H9 (cell line): ENCODE data around the gene UGT2A1. TPM values are rescaled to one million over a fixed set of nuclear protein-coding genes. Genes with fewer than 3 reads are reported as not detected.

Experiments used
- DNase-seq: peaks from one replicate; pipeline ENCODE4 v3.0.0-alpha.2; 2017
- H2AFZ ChIP-seq: one replicate; pipeline ENCODE4 v1.6.1; 2013; ENCODE audit warnings: mild to moderate bottlenecking, low read length, control low read depth, moderate library complexity
- H2AK5ac ChIP-seq: 2 replicates; pipeline ENCODE4 v1.6.1; 2013; ENCODE audit warnings: low read length, control low read depth, mixed read lengths; ENCODE audit not compliant: insufficient read length
- H2BK120ac ChIP-seq: one replicate; pipeline ENCODE4 v1.6.1; 2013; ENCODE audit warnings: low read depth, mild to moderate bottlenecking, low read length, control low read depth, inconsistent platforms; ENCODE audit not compliant: poor library complexity, severe bottlenecking
- H2BK12ac ChIP-seq: 2 replicates; pipeline ENCODE4 v1.6.1; 2013; ENCODE audit warnings: low read length, control low read depth, mixed read lengths, low read depth; ENCODE audit not compliant: insufficient read length
- H2BK15ac ChIP-seq: 2 replicates; pipeline ENCODE4 v1.6.1; 2013; ENCODE audit warnings: low read depth, low read length, control low read depth
- H2BK20ac ChIP-seq: one replicate; pipeline ENCODE4 v1.6.1; 2013; ENCODE audit warnings: low read depth, mild to moderate bottlenecking, low read length, control low read depth, inconsistent platforms; ENCODE audit not compliant: poor library complexity, severe bottlenecking
- H2BK5ac ChIP-seq: 2 replicates; pipeline ENCODE4 v1.6.1; 2013; ENCODE audit warnings: low read length, control low read depth, mixed read lengths; ENCODE audit not compliant: insufficient read length
- H3K14ac ChIP-seq: 2 replicates; pipeline ENCODE4 v1.6.1; 2013; ENCODE audit warnings: low read length, control low read depth; ENCODE audit not compliant: insufficient read depth
- H3K18ac ChIP-seq: 2 replicates; pipeline ENCODE4 v1.6.1; 2013; ENCODE audit warnings: low read depth, mild to moderate bottlenecking, mixed read lengths, low read length, control low read depth; ENCODE audit not compliant: insufficient read length
- H3K23ac ChIP-seq: 2 replicates; pipeline ENCODE4 v1.6.1; 2013; ENCODE audit warnings: low read length, control low read depth, mixed read lengths, low read depth; ENCODE audit not compliant: insufficient read length
- H3K23me2 ChIP-seq: 2 replicates; pipeline ENCODE4 v1.6.1; 2013; ENCODE audit warnings: low read depth, mild to moderate bottlenecking, mixed read lengths, low read length, control low read depth; ENCODE audit not compliant: insufficient read length, poor library complexity, severe bottlenecking
- H3K27ac ChIP-seq: 2 replicates; pipeline ENCODE4 v1.5.1; 2013; ENCODE audit warnings: low read length, control low read depth, mixed read lengths, low read depth; ENCODE audit not compliant: insufficient read length
- H3K27me3 ChIP-seq: 2 replicates; pipeline ENCODE4 v1.6.1; 2013; ENCODE audit warnings: low read length, control low read depth, inconsistent platforms; ENCODE audit not compliant: insufficient read depth
- H3K4ac ChIP-seq: 2 replicates; pipeline ENCODE4 v1.6.1; 2013; ENCODE audit warnings: low read depth, mild to moderate bottlenecking, control low read depth, inconsistent platforms, low read length, moderate library complexity
- H3K4me1 ChIP-seq: 2 replicates; pipeline ENCODE4 v1.6.1; 2013; ENCODE audit warnings: low read length, control low read depth, inconsistent platforms; ENCODE audit not compliant: insufficient read depth
- H3K4me2 ChIP-seq: 2 replicates; pipeline ENCODE4 v1.6.1; 2013; ENCODE audit warnings: low read length, control low read depth, mixed read lengths; ENCODE audit not compliant: insufficient read length, insufficient read depth
- H3K56ac ChIP-seq: 2 replicates; pipeline ENCODE4 v1.6.1; 2013; ENCODE audit warnings: low read depth, mild to moderate bottlenecking, mixed read lengths, low read length, control low read depth; ENCODE audit not compliant: insufficient read length
- H3K79me1 ChIP-seq: 2 replicates; pipeline ENCODE4 v1.6.1; 2013; ENCODE audit warnings: low read depth, mild to moderate bottlenecking, moderate library complexity, low read length, control low read depth, inconsistent platforms; ENCODE audit not compliant: insufficient read depth, poor library complexity, severe bottlenecking
- H3K79me2 ChIP-seq: 2 replicates; pipeline ENCODE4 v1.6.1; 2013; ENCODE audit warnings: low read length, control low read depth, inconsistent platforms; ENCODE audit not compliant: insufficient read depth
- H3K9ac ChIP-seq: 2 replicates; pipeline ENCODE4 v1.6.1; 2013; ENCODE audit warnings: low read length, control low read depth, mixed read lengths; ENCODE audit not compliant: insufficient read length; ENCODE audit errors: extremely low read depth
- H3K9me3 ChIP-seq: one replicate; pipeline ENCODE4 v1.6.1; 2013; ENCODE audit warnings: low read depth, low read length, inconsistent platforms; ENCODE audit not compliant: control insufficient read depth
- H3T11ph ChIP-seq: one replicate; pipeline ENCODE4 v1.6.1; 2013; ENCODE audit warnings: mild to moderate bottlenecking, low read length, control low read depth, inconsistent platforms
- H4K20me1 ChIP-seq: one replicate; pipeline ENCODE4 v1.6.1; 2013; ENCODE audit not compliant: control insufficient read depth, insufficient read length, insufficient read depth
- H4K5ac ChIP-seq: 2 replicates; pipeline ENCODE4 v1.6.1; 2013; ENCODE audit warnings: low read depth, mild to moderate bottlenecking, mixed read lengths, low read length, control low read depth; ENCODE audit not compliant: insufficient read length
- H4K8ac ChIP-seq: replicated peaks from 2 replicates; pipeline ENCODE4 v1.6.1; 2013; ENCODE audit warnings: low read length, control low read depth, mixed read lengths, low read depth; ENCODE audit not compliant: insufficient read length
- H4K91ac ChIP-seq: 2 replicates; pipeline ENCODE4 v1.6.1; 2013; ENCODE audit warnings: low read depth, mild to moderate bottlenecking, moderate library complexity, mixed read lengths, low read length, control low read depth; ENCODE audit not compliant: insufficient read length
- H3K27ac Mint-ChIP-seq, 3 experiments: 2 replicates in 2 of 3; 3 replicates in 1 of 3; pipeline ENCODE4 v1.8.0; 2020 to 2021; ENCODE audit warnings: mixed read lengths in 3 of 3, mild to moderate bottlenecking in 1 of 3, moderate library complexity in 1 of 3
- H3K27me3 Mint-ChIP-seq: 2 replicates; pipeline ENCODE4 v1.8.0; 2021; ENCODE audit warnings: low read depth, mild to moderate bottlenecking, moderate library complexity, mixed read lengths
- H3K36me3 Mint-ChIP-seq, 3 experiments: 2 replicates in 2 of 3; 3 replicates in 1 of 3; pipeline ENCODE4 v1.8.0; 2020 to 2021; ENCODE audit warnings: low read depth in 3 of 3, mixed read lengths in 3 of 3; ENCODE audit not compliant: insufficient read depth in 1 of 3
- H3K4me1 Mint-ChIP-seq, 2 experiments: 2 replicates each; pipeline ENCODE4 v1.8.0; 2020; ENCODE audit warnings: mixed read lengths in 2 of 2
- H3K4me3 Mint-ChIP-seq, 2 experiments: 2 replicates in 1 of 2; 3 replicates in 1 of 2; pipeline ENCODE4 v1.8.0; 2020 to 2021; ENCODE audit warnings: mild to moderate bottlenecking in 2 of 2, mixed read lengths in 2 of 2, moderate library complexity in 1 of 2
- H3K9me3 Mint-ChIP-seq, 2 experiments: 2 replicates in 1 of 2; 3 replicates in 1 of 2; pipeline ENCODE4 v1.8.0; 2020; ENCODE audit warnings: mild to moderate bottlenecking in 2 of 2, mixed read lengths in 2 of 2, moderate library complexity in 1 of 2
- CTCF ChIP-seq: fragments of 200-600 bp; sonication (generic); conservative IDR thresholded peaks from 3 replicates; pipeline ENCODE4 v1.8.0; 2021; ENCODE audit warnings: antibody characterized with exemption, mild to moderate bottlenecking
- WGBS: extraction: QIAGEN DNeasy Blood & Tissue Kit; methylation state at CpG from one replicate; pipeline ENCODE4 v1.1.7; 2013; ENCODE audit warnings: missing lambda C conversion rate, low lambda C conversion rate, mixed read lengths; ENCODE audit not compliant: insufficient read length; ENCODE audit errors: extremely low coverage; 5-methylcytosine and 5-hydroxymethylcytosine counted together
- total RNA-seq: library from RNA; stranded (reverse); gene quantifications from 2 replicates; pipeline ENCODE4 v1.2.1, GENCODE V29; 2021

Gene UGT2A1
- total RNA-seq, 1 experiment from 2014 or later = not detected

DNA sequence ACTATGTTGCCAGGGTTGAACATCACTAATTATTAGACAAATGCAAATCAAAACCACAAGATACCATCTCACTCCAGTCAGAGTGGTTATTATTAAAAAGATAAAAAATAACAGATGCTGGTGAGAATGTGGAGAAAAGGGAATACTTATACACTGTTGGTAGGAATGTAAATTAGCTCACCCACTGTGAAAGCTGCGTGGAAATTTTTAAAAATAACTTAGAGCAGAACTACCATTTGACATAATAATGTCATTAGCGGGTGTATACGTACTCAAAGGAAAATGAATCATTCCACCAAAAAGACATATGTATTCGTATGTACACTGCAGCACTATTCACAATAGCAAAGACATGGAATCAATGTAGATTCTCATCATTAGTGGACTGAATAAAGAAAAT is 48.6 kb upstream of the UGT2A1 start:
- Histone ChIP-seq H2BK12ac (no peak overlapping the region), H3K27me3 (no peaks in the 10 kb centered on the region)
- no peak for DNase-seq

More for the DNA sequence above, 48.6 kb upstream of the UGT2A1 start:
- Histone ChIP-seq H3K79me2 (no peaks in the 10 kb centered on the region), H2BK15ac (no peak overlapping the region), H2BK20ac (no peak overlapping the region), H3K14ac (no peak overlapping the region), H3K23me2 (no peaks in the 10 kb centered on the region), H2AFZ (no peak overlapping the region), H3K4ac (no peak overlapping the region), H2BK120ac (no peak overlapping the region), H3K9me3 (no peaks in the 10 kb centered on the region), H3K79me1 (no peaks in the 10 kb centered on the region), H3K23ac (no peak overlapping the region), H3K56ac (no peak overlapping the region), H3T11ph (no peak overlapping the region), H3K4me1 (no peaks in the 10 kb centered on the region), H3K27ac (no peak overlapping the region), H3K18ac (no peak overlapping the region), H3K4me2 (no peak overlapping the region), H3K9ac (no peak overlapping the region), H4K91ac (no peak overlapping the region), H2AK5ac (no peak overlapping the region), H2BK5ac (no peak overlapping the region), H4K5ac (no peak overlapping the region), H4K20me1 (no peaks in the 10 kb centered on the region), H4K8ac (no peak overlapping the region)
- H3K4me1 Mint-ChIP-seq = no peaks in the 10 kb centered on the region
- no peaks in the 10 kb centered on the region for H3K36me3 Mint-ChIP-seq
- no CpG with 5 or more reads among the region's 4 CpGs for WGBS
- no peak for TF ChIP-seq CTCF
- peaks cover under 1 to 3% of the 10 kb centered on the region in 2 experiments for H3K9me3 Mint-ChIP-seq
- H3K27ac Mint-ChIP-seq = no peak overlapping the region
- no peaks in the 10 kb centered on the region for H3K27me3 Mint-ChIP-seq
- H3K4me3 Mint-ChIP-seq = no peak overlapping the region
